Keratinocyte (primary cell): ENCODE data around the gene CACNA1C. TPM values are rescaled to one million over a fixed set of nuclear protein-coding genes. Genes with fewer than 3 reads are reported as not detected.

Source experiments
- DNase-seq: peaks from one replicate; pipeline ENCODE4 v3.0.0-alpha.2; 2011; ENCODE audit warnings: low read depth, missing footprints, low spot score
- FAIRE-seq: peaks from 2 replicates; lab custom pipeline; 2011; peaks lifted over from hg19 to GRCh38; lab: Jason Lieb, UNC
- H2AFZ ChIP-seq: 2 replicates; pipeline ENCODE4 v1.6.0; 2012; ENCODE audit warnings: low read length, control low read depth, inconsistent platforms; ENCODE audit not compliant: control insufficient read depth
- H3K27ac ChIP-seq: 2 replicates; pipeline ENCODE4 v1.5.1; 2011; ENCODE audit warnings: low read length; ENCODE audit not compliant: control insufficient read depth, insufficient read depth
- H3K27me3 ChIP-seq: 3 replicates; pipeline ENCODE4 v1.6.0; 2011; ENCODE audit warnings: low read length; ENCODE audit not compliant: control insufficient read depth, insufficient read depth; ENCODE audit errors: extremely low read depth
- H3K36me3 ChIP-seq, 2 experiments: 2 replicates in 1 of 2; 3 replicates in 1 of 2; pipeline ENCODE4 v1.5.1; 2011; ENCODE audit warnings: low read length in 2 of 2, mild to moderate bottlenecking in 1 of 2; ENCODE audit not compliant: control insufficient read depth in 2 of 2, insufficient read depth in 2 of 2; ENCODE audit errors: extremely low read depth in 1 of 2
- H3K4me1 ChIP-seq: 3 replicates; pipeline ENCODE4 v1.5.1; 2011; ENCODE audit warnings: low read length; ENCODE audit not compliant: control insufficient read depth, insufficient read depth; ENCODE audit errors: extremely low read depth
- H3K4me2 ChIP-seq: 3 replicates; pipeline ENCODE4 v1.6.0; 2011; ENCODE audit warnings: low read depth, low read length; ENCODE audit not compliant: control insufficient read depth, insufficient read depth; ENCODE audit errors: extremely low read depth
- H3K4me3 ChIP-seq, 3 experiments: fragments of 200-600 bp in 1 of 3; sonication (generic) in 1 of 3; 2 replicates in 2 of 3; 3 replicates in 1 of 3; pipeline ENCODE4 v1.5.1; 2011 to 2016; ENCODE audit warnings: low read length in 3 of 3, mild to moderate bottlenecking in 3 of 3, control low read depth in 2 of 3, inconsistent platforms in 1 of 3, low read depth in 1 of 3, mixed read lengths in 1 of 3, mixed run types in 1 of 3, moderate library complexity in 1 of 3; ENCODE audit not compliant: control insufficient read depth in 2 of 3, insufficient read depth in 2 of 3; ENCODE audit errors: extremely low read depth in 1 of 3
- H3K79me2 ChIP-seq: 2 replicates; pipeline ENCODE4 v1.6.0; 2012; ENCODE audit warnings: low read length; ENCODE audit not compliant: control insufficient read depth, insufficient read depth
- H3K9ac ChIP-seq: 3 replicates; pipeline ENCODE4 v1.6.0; 2011; ENCODE audit warnings: low read length; ENCODE audit not compliant: control insufficient read depth, insufficient read depth; ENCODE audit errors: extremely low read depth
- H3K9me1 ChIP-seq: 3 replicates; pipeline ENCODE4 v1.6.0; 2011; ENCODE audit warnings: low read length; ENCODE audit not compliant: control insufficient read depth, insufficient read depth; ENCODE audit errors: extremely low read depth
- H3K9me3 ChIP-seq: 2 replicates; pipeline ENCODE4 v1.5.1; 2012; ENCODE audit warnings: low read depth, low read length; ENCODE audit not compliant: control insufficient read depth
- H4K20me1 ChIP-seq: 3 replicates; pipeline ENCODE4 v1.6.0; 2011; ENCODE audit warnings: low read length; ENCODE audit not compliant: control insufficient read depth, insufficient read depth; ENCODE audit errors: extremely low read depth
- EZH2 ChIP-seq: IDR thresholded peaks from one replicate; pipeline ENCODE4 v1.6.1; 2012; ENCODE audit warnings: inconsistent platforms, mild to moderate bottlenecking, low read length, moderate library complexity
- dilution Hi-C: fragments of 300-500 bp; cut with MboI; formaldehyde crosslinking; loops from one replicate; pipeline ENCODE4 v1.7.0; 2020; ENCODE audit warnings: low sequenced_read_pairs; ENCODE audit not compliant: extremely low pct_ligation_motif_present
- polyA plus RNA-seq, 5 experiments: library from polyadenylated mRNA; depleted of rRNA in 3 of 5; stranded (reverse) in 3 of 5; stranded (forward) in 1 of 5; unstranded in 1 of 5; fragments of >200 nt; gene quantifications; 1 replicate in 1 of 5; 2 replicates in 3 of 5; 3 replicates in 1 of 5; pipeline versions ENCODE4 v1.2.1 to v1.2.3, GENCODE V29; 2011 to 2012; ENCODE audit warnings: missing spikeins in 2 of 5, low read depth in 1 of 5, low replicate concordance in 1 of 5
- TF ChIP-seq, protein P1 (sequence below), 3 experiments: IDR thresholded peaks in 1 of 3; conservative IDR thresholded peaks in 1 of 3; optimal IDR thresholded peaks in 1 of 3; 2 replicates in 2 of 3; 3 replicates in 1 of 3; pipeline versions ENCODE3 to v1.5.1; 2011; ENCODE audit warnings: low read length in 3 of 3, mild to moderate bottlenecking in 3 of 3, moderate library complexity in 2 of 3, control low read depth in 1 of 3, inconsistent platforms in 1 of 3; ENCODE audit not compliant: insufficient read depth in 2 of 3; ENCODE audit errors: extremely low read depth in 1 of 3

The CACNA1C gene
- polyA plus RNA-seq, 1 donor (not counting 4 experiments of a cell fraction or from before 2014, with no cell fraction given), result not detected

DNA sequence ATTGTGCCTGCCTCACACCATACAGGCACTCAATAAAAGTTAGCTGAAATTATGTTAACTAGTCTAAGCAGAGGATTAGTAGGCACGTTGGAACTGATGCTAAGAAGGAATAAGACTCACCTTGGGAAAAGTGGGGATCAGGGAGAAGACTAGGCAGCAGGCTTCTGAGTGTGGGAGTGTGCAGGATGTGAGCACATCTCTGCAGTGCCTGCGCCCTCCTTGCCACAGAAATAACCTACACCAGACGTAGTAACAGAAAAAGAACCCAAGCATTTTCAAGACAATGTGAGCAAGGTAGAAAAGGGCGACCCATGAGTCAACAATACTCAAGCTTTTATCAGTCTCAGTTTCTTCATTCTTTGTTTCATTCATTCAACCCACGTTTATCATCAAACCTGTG, 113.9 kb downstream of the CACNA1C start:
- Histone ChIP-seq H3K27me3 (no peaks in the 10 kb centered on the region), H3K4me3 (no peak overlapping the region), H2AFZ (no peak overlapping the region), H3K36me3 (no peaks in the 10 kb centered on the region), H3K79me2 (no peaks in the 10 kb centered on the region), H3K9me3 (no peaks in the 10 kb centered on the region), H3K9me1 (no peaks in the 10 kb centered on the region), H3K4me2 (no peak overlapping the region), H4K20me1 (no peaks in the 10 kb centered on the region), H3K4me1 (no peaks in the 10 kb centered on the region), H3K27ac (no peak overlapping the region), H3K9ac (no peak overlapping the region)
- no peak for DNase-seq
- no peak for FAIRE-seq
- dilution Hi-C loops, result no loop called here
- no peak for TF ChIP-seq EZH2
- TF ChIP-seq, protein P1, sequence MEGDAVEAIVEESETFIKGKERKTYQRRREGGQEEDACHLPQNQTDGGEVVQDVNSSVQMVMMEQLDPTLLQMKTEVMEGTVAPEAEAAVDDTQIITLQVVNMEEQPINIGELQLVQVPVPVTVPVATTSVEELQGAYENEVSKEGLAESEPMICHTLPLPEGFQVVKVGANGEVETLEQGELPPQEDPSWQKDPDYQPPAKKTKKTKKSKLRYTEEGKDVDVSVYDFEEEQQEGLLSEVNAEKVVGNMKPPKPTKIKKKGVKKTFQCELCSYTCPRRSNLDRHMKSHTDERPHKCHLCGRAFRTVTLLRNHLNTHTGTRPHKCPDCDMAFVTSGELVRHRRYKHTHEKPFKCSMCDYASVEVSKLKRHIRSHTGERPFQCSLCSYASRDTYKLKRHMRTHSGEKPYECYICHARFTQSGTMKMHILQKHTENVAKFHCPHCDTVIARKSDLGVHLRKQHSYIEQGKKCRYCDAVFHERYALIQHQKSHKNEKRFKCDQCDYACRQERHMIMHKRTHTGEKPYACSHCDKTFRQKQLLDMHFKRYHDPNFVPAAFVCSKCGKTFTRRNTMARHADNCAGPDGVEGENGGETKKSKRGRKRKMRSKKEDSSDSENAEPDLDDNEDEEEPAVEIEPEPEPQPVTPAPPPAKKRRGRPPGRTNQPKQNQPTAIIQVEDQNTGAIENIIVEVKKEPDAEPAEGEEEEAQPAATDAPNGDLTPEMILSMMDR (optimal IDR thresholded peaks at IDR 0.05 in 1 of 3, IDR thresholded peaks at IDR 0.05 in 1 of 3, conservative IDR thresholded peaks at IDR 0.05 in 1 of 3; ENCODE audit: extremely low read depth in 1 of 3, insufficient read depth in 2 of 3, low read length in 3 of 3), result no peak

DNA sequence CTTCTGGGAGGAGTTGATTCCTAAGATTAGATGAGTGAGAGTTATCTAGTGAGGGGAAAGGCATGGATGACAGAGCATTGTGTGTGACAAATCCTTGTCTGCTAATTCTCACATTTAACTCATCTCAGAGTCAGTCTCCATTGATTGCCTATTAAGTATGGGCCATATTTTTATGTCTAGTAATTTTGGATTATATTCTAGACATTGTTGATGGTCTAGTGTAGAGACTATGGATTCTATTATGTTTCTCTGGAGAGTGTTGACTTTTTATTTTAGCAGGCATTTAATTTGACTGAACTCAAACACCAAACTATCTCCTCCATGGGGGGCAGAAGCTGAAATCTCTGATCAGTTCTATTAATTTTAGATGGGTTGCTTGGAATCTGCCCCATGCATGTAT, 114.4 kb downstream of the CACNA1C start:
- H3K9ac ChIP-seq, result no peak overlapping the region
- H3K36me3 ChIP-seq, result no peaks in the 10 kb centered on the region
- H3K9me1 ChIP-seq, result no peaks in the 10 kb centered on the region
- TF ChIP-seq, protein P1 (optimal IDR thresholded peaks at IDR 0.05 in 1 of 3, IDR thresholded peaks at IDR 0.05 in 1 of 3, conservative IDR thresholded peaks at IDR 0.05 in 1 of 3; ENCODE audit: extremely low read depth in 1 of 3, insufficient read depth in 2 of 3, low read length in 3 of 3), result no peak
- no peak for TF ChIP-seq EZH2
- no peaks in the 10 kb centered on the region for H3K27me3 ChIP-seq
- FAIRE-seq (no peak), DNase-seq (no peak)
- dilution Hi-C loops, result no loop called here
- H3K79me2 ChIP-seq, result no peaks in the 10 kb centered on the region
- H3K4me3 ChIP-seq, result no peak overlapping the region
- no peak overlapping the region for H3K4me2 ChIP-seq
- no peak overlapping the region for H2AFZ ChIP-seq
- H4K20me1 ChIP-seq, result no peaks in the 10 kb centered on the region
- H3K27ac ChIP-seq, result no peak overlapping the region
- H3K9me3 ChIP-seq, result no peaks in the 10 kb centered on the region
- no peaks in the 10 kb centered on the region for H3K4me1 ChIP-seq
